K562 (cell line): ENCODE data around the gene LIMS2. TPM values are rescaled to one million over a fixed set of nuclear protein-coding genes. Genes with fewer than 3 reads are reported as not detected.

ENCODE experiments used
- ATAC-seq: fragments of 200-7000 bp; cut with Tn5 transposase; 3 replicates; pipeline ENCODE4 v1.9.1; 2020; ENCODE audit warnings: moderate library complexity
- BruUV-seq: library from RNA; stranded (reverse); fragments of 400-500 nt; replicated peaks from 2 replicates; lab custom pipeline; 2021; lab: Mats Ljungman, UMichigan
- CTCF ChIA-PET: fragments of 300-600 bp; formaldehyde crosslinking; extraction: SDS; loops from one replicate; lab custom pipeline; 2021; ENCODE audit warnings: low intra/inter-chr PET ratio; lab: Yijun Ruan, JAX
- POLR2A ChIA-PET: fragments of 300-600, 350-650 bp; sonication (Branson Sonifier 250); formaldehyde crosslinking; extraction: SDS; loops from one replicate; lab custom pipeline; 2021; ENCODE audit warnings: antibody characterized with exemption, inconsistent platforms; lab: Yijun Ruan, JAX
- DNase-seq, 4 experiments: peaks; one replicate each; pipeline versions ENCODE4 v3.0.0 to v3.0.0-alpha.2; 2011 to 2018; ENCODE audit warnings: low spot score in 3 of 4, mixed read lengths in 3 of 4; ENCODE audit errors: extremely low read depth in 1 of 4
- FAIRE-seq: peaks from 2 replicates; lab custom pipeline; 2011; peaks lifted over from hg19 to GRCh38; lab: Jason Lieb, UNC
- H2AFZ ChIP-seq: 2 replicates; pipeline ENCODE4 v1.6.0; 2011; ENCODE audit warnings: low read depth, low read length, control low read depth, inconsistent platforms
- H3K27ac ChIP-seq: fragments of 200-600 bp; 3 replicates; pipeline ENCODE4 v1.8.0; 2011; ENCODE audit warnings: low read depth, mild to moderate bottlenecking, control low read depth, inconsistent platforms, low read length, moderate library complexity, mixed read lengths; ENCODE audit errors: extremely low read depth
- H3K27me3 ChIP-seq, 2 experiments: fragments of 300-600 bp in 1 of 2; 2 replicates in 1 of 2; 3 replicates in 1 of 2; pipeline versions ENCODE4 v1.6.0 to v1.8.0; 2011; ENCODE audit warnings: inconsistent platforms in 2 of 2, low read length in 2 of 2, mild to moderate bottlenecking in 1 of 2, mixed read lengths in 1 of 2, moderate library complexity in 1 of 2; ENCODE audit not compliant: control insufficient read depth in 2 of 2, insufficient read depth in 2 of 2
- H3K36me3 ChIP-seq: fragments of 300-600 bp; 3 replicates; pipeline ENCODE4 v1.8.0; 2011; ENCODE audit warnings: mild to moderate bottlenecking, low read length, inconsistent platforms; ENCODE audit not compliant: control insufficient read depth, insufficient read depth
- H3K4me1 ChIP-seq, 2 experiments: fragments of 200-600 bp in 1 of 2; replicated peaks in 1 of 2; 2 replicates in 1 of 2; 3 replicates in 1 of 2; pipeline versions ENCODE4 v1.5.1 to v1.8.0; 2011; ENCODE audit warnings: inconsistent platforms in 2 of 2, low read length in 2 of 2, mild to moderate bottlenecking in 1 of 2, mixed read lengths in 1 of 2, moderate library complexity in 1 of 2; ENCODE audit not compliant: control insufficient read depth in 2 of 2, insufficient read depth in 2 of 2
- H3K4me2 ChIP-seq: 2 replicates; pipeline ENCODE4 v1.6.1; 2011; ENCODE audit warnings: low read length, control low read depth, inconsistent platforms, mixed read lengths; ENCODE audit not compliant: insufficient read depth
- H3K4me3 ChIP-seq: fragments of 200-600 bp; sonication (generic), shearing (Covaris generic); 2 replicates; pipeline ENCODE4 v1.5.1; 2016; ENCODE audit warnings: control low read depth, inconsistent platforms
- H3K79me2 ChIP-seq: fragments of 200-600 bp; 3 replicates; pipeline ENCODE4 v1.8.0; 2011; ENCODE audit warnings: low read length, inconsistent platforms; ENCODE audit not compliant: control insufficient read depth, insufficient read depth
- H3K9ac ChIP-seq, 2 experiments: 2 replicates each; pipeline versions ENCODE4 v1.6.0 to v1.6.1; 2011; ENCODE audit warnings: low read depth in 2 of 2, low read length in 2 of 2, control low read depth in 1 of 2, inconsistent platforms in 1 of 2, mild to moderate bottlenecking in 1 of 2, mixed read lengths in 1 of 2; ENCODE audit not compliant: insufficient read depth in 1 of 2
- H3K9me1 ChIP-seq: one replicate; pipeline ENCODE4 v1.6.0; 2011; ENCODE audit warnings: inconsistent platforms, mild to moderate bottlenecking, low read length, moderate library complexity; ENCODE audit not compliant: control insufficient read depth, insufficient read depth
- H3K9me3 ChIP-seq: replicated peaks from 2 replicates; pipeline ENCODE4 v1.5.1; 2011; ENCODE audit warnings: low read depth, low read length, inconsistent platforms; ENCODE audit not compliant: control insufficient read depth, insufficient read depth
- H4K20me1 ChIP-seq: replicated peaks from 2 replicates; pipeline ENCODE4 v1.6.1; 2011; ENCODE audit warnings: low read length, inconsistent platforms, mixed read lengths; ENCODE audit not compliant: control insufficient read depth, insufficient read depth
- ARID1B ChIP-seq: fragments of 450-650 bp; IDR thresholded peaks from 2 replicates; pipeline ENCODE4 v1.6.1; 2016; ENCODE audit warnings: antibody characterized with exemption, mild to moderate bottlenecking, inconsistent platforms
- CBFB ChIP-seq: sonication (generic); formaldehyde crosslinking; IDR thresholded peaks from 2 replicates; pipeline ENCODE4 v1.4.0; 2020; ENCODE audit warnings: mild to moderate bottlenecking, missing genetic modification reagents
- DIDO1 ChIP-seq: fragments of 450-650 bp; IDR thresholded peaks from 2 replicates; pipeline ENCODE4 v1.6.1; 2016; ENCODE audit warnings: low read depth, missing biosample characterization, missing genetic modification characterization
- FIP1L1 ChIP-seq: fragments of 200-400 bp; formaldehyde crosslinking; IDR thresholded peaks from 2 replicates; pipeline ENCODE4 v1.6.1; 2018; ENCODE audit warnings: mild to moderate bottlenecking, low read depth, low read length; ENCODE audit not compliant: poor library complexity, severe bottlenecking
- HNRNPK ChIP-seq: fragments of 200-400 bp; formaldehyde crosslinking; IDR thresholded peaks from one replicate; pipeline ENCODE4 v1.6.1; 2018; ENCODE audit warnings: mild to moderate bottlenecking, low read depth, low read length; ENCODE audit not compliant: poor library complexity, severe bottlenecking
- ILK ChIP-seq: fragments of 450-650 bp; IDR thresholded peaks from 2 replicates; pipeline ENCODE4 v1.6.1; 2016; ENCODE audit warnings: missing genetic modification characterization, low read depth, mild to moderate bottlenecking, missing compliant biosample characterization, moderate library complexity, borderline replicate concordance
- PHF21A ChIP-seq: fragments of 450-650 bp; IDR thresholded peaks from 2 replicates; pipeline ENCODE4 v1.6.1; 2017; ENCODE audit warnings: low read depth, borderline replicate concordance
- RCOR1 ChIP-seq, 2 experiments: IDR thresholded peaks; 2 replicates each; pipeline ENCODE4 v1.6.1; 2012; ENCODE audit warnings: low read depth in 2 of 2, low read length in 2 of 2, borderline replicate concordance in 1 of 2, improper control_type of control experiment in 1 of 2
- SIN3B ChIP-seq: fragments of 450-650 bp; IDR thresholded peaks from 2 replicates; pipeline ENCODE4 v1.6.1; 2017; ENCODE audit warnings: low read depth, mild to moderate bottlenecking, moderate library complexity
- USF2 ChIP-seq: sonication (generic); formaldehyde crosslinking; IDR thresholded peaks from 2 replicates; pipeline ENCODE4 v1.5.0; 2020; ENCODE audit warnings: missing genetic modification reagents
- XRCC4 ChIP-seq: IDR thresholded peaks from one replicate; pipeline ENCODE4 v1.6.1; 2011; ENCODE audit not compliant: insufficient read depth, insufficient read length; ENCODE audit errors: extremely low read depth
- ZNF212 ChIP-seq: fragments of 450-650 bp; formaldehyde crosslinking; IDR thresholded peaks from 2 replicates; pipeline ENCODE4 v1.4.0; 2020; ENCODE audit warnings: mild to moderate bottlenecking
- ZNF239 ChIP-seq: fragments of 250-450 bp; sonication (Bioruptor Pico); IDR thresholded peaks from 2 replicates; pipeline ENCODE4 v1.4.0; 2020; ENCODE audit warnings: mild to moderate bottlenecking
- ZNF444 ChIP-seq: fragments of 250-450 bp; sonication (Bioruptor Pico); IDR thresholded peaks from 2 replicates; pipeline ENCODE4 v1.4.0; 2020; ENCODE audit warnings: mild to moderate bottlenecking, moderate library complexity
- ZNF445 ChIP-seq: fragments of 250-450 bp; sonication (Bioruptor Pico); IDR thresholded peaks from 2 replicates; pipeline ENCODE4 v1.4.0; 2020; ENCODE audit warnings: low read depth, mild to moderate bottlenecking, moderate library complexity
- WGBS: fragments of 100-300 bp; shearing (Covaris generic); methylation state at CpG from one replicate; pipeline ENCODE4 v1.1.6; 2016; ENCODE audit warnings: low coverage, mixed read lengths; ENCODE audit not compliant: insufficient coverage; ENCODE audit errors: missing lambda C conversion rate; 5-methylcytosine and 5-hydroxymethylcytosine counted together
- in situ Hi-C: fragments of 300-500 bp; cut with MboI; formaldehyde crosslinking; loops from 4 replicates; pipeline ENCODE4 v1.15.0; 2018; ENCODE audit warnings: inconsistent platforms, mixed read lengths
- intact Hi-C: fragments of 100-400 bp; cut with micrococcal nuclease; formaldehyde crosslinking; loops from 2 replicates; pipeline ENCODE4 v1.14.2; 2022
- polyA plus RNA-seq, 8 experiments: library from polyadenylated mRNA; depleted of rRNA in 4 of 8; stranded (reverse) in 5 of 8; unstranded in 3 of 8; fragments of >200 nt; fragmentation: Nextera tagmentation in 2 of 8; fragmentation: Illumina TruSeq in 1 of 8; extraction: Ambion mirVana in 2 of 8; extraction: Trizol in 1 of 8; gene quantifications; 2 replicates each; pipeline versions ENCODE4 v1.2.1 to v1.2.3, GENCODE V29; 2011 to 2014; ENCODE audit warnings: inconsistent platforms in 1 of 8, missing spikeins in 1 of 8
- total RNA-seq, 7 experiments: library from RNA; depleted of rRNA in 6 of 7; stranded (reverse); fragments of >200 nt in 6 of 7; fragmentation: Illumina TruSeq in 2 of 7; extraction: Trizol in 2 of 7; gene quantifications; 2 replicates each; pipeline versions ENCODE4 v1.2.1 to v1.2.3, GENCODE V29; 2011 to 2021; ENCODE audit warnings: low replicate concordance in 1 of 7
- TF ChIP-seq, protein P1 (sequence below): sonication (generic); formaldehyde crosslinking; IDR thresholded peaks from 2 replicates; pipeline ENCODE4 v1.8.1; 2023; ENCODE audit warnings: mild to moderate bottlenecking, missing genetic modification reagents
- TF ChIP-seq, protein P2 (sequence below): fragments of 250-450 bp; sonication (Bioruptor Pico); IDR thresholded peaks from 2 replicates; pipeline ENCODE4 v1.8.0; 2022; ENCODE audit warnings: moderate library complexity, mild to moderate bottlenecking, inconsistent platforms
- TF ChIP-seq, protein P3 (sequence below): sonication (generic); formaldehyde crosslinking; IDR thresholded peaks from 2 replicates; pipeline ENCODE4 v1.8.1; 2022; ENCODE audit warnings: missing genetic modification reagents

Gene LIMS2
- total and polyA plus RNA-seq, 9 of the 15 experiments (the other 6 are each of a cell fraction or from before 2014, with no cell fraction given) = 0.04 to 0.22 TPM; not detected in 7

GRCh38 chr2:127611076-127611925, 64.0 kb downstream of the LIMS2 start:
- TF ChIP-seq USF2 (no peak), SIN3B (no peak), FIP1L1 (no peak), DIDO1 (no peak), ZNF239 (CRISPR knock-in tag) (no peak), ZNF212 (CRISPR knock-in tag) (no peak), ZNF445 (CRISPR knock-in tag) (no peak), ILK (tag) (no peak), XRCC4 (no peak), HNRNPK (no peak), CBFB (no peak), RCOR1 (IDR thresholded peaks at IDR 0.05; ENCODE audit: borderline replicate concordance in 1 of 2, low read depth in 2 of 2, low read length in 2 of 2) (no peak), ZNF444 (CRISPR knock-in tag) (no peak), ARID1B (no peak), PHF21A (no peak)
- TF ChIP-seq, protein P1, sequence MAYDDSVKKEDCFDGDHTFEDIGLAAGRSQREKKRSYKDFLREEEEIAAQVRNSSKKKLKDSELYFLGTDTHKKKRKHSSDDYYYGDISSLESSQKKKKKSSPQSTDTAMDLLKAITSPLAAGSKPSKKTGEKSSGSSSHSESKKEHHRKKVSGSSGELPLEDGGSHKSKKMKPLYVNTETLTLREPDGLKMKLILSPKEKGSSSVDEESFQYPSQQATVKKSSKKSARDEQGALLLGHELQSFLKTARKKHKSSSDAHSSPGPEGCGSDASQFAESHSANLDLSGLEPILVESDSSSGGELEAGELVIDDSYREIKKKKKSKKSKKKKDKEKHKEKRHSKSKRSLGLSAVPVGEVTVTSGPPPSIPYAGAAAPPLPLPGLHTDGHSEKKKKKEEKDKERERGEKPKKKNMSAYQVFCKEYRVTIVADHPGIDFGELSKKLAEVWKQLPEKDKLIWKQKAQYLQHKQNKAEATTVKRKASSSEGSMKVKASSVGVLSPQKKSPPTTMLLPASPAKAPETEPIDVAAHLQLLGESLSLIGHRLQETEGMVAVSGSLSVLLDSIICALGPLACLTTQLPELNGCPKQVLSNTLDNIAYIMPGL (CRISPR knock-in tag) = no peak
- TF ChIP-seq, protein P2, sequence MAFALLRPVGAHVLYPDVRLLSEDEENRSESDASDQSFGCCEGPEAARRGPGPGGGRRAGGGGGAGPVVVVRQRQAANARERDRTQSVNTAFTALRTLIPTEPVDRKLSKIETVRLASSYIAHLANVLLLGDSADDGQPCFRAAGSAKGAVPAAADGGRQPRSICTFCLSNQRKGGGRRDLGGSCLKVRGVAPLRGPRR (CRISPR knock-in tag) = no peak
- TF ChIP-seq, protein P3, sequence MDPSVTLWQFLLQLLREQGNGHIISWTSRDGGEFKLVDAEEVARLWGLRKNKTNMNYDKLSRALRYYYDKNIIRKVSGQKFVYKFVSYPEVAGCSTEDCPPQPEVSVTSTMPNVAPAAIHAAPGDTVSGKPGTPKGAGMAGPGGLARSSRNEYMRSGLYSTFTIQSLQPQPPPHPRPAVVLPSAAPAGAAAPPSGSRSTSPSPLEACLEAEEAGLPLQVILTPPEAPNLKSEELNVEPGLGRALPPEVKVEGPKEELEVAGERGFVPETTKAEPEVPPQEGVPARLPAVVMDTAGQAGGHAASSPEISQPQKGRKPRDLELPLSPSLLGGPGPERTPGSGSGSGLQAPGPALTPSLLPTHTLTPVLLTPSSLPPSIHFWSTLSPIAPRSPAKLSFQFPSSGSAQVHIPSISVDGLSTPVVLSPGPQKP (CRISPR knock-in tag) = no peak
- TF ChIP-seq, all 486 proteins: peak for 0
- peaks cover 0 to 11% of the 10 kb centered on the region in 2 experiments; a peak in 2 of 5 replicates for H3K4me1 ChIP-seq
- BruUV-seq = no TSS peak
- no peak overlapping the region for H2AFZ ChIP-seq
- H3K36me3 ChIP-seq = no peaks in the 10 kb centered on the region
- peaks cover 56 to 83% of the 10 kb centered on the region in 2 experiments for H3K27me3 ChIP-seq
- in situ Hi-C loops (no loop called here), intact Hi-C loops (no loop called here)
- no peak for DNase-seq
- ChIA-PET CTCF (no interaction called here), POLR2A (interaction anchor here (1.3 kb wide), 1 partner anchor 10 kb away, joined by 5 read pairs; no protein-coding TSS in a partner anchor)
- H3K4me2 ChIP-seq = no peak overlapping the region
- no peaks in the 10 kb centered on the region for H3K9me3 ChIP-seq
- H4K20me1 ChIP-seq = no peaks in the 10 kb centered on the region
- no peak overlapping the region for H3K4me3 ChIP-seq
- no peak overlapping the region for H3K27ac ChIP-seq
- H3K79me2 ChIP-seq = no peaks in the 10 kb centered on the region
- H3K9ac ChIP-seq = 0 out of 4 replicates have a peak overlapping the region, but pooled peaks of 1 of the 2 experiments have one; percentile 5
- ATAC-seq = no peak
- whole genome bisulfite sequencing = under 1% methylated on average over 11 of the region's 11 CpGs
- no peak for FAIRE-seq
- H3K9me1 ChIP-seq = no peaks in the 10 kb centered on the region
